Cardiac fibroblast (primary cell): Measurements from ENCODE around the gene CENPX.

Experiments used
- DNase-seq, 2 donors: peaks; one replicate each; pipeline versions ENCODE4 v3.0.0 to v3.0.0-alpha.2; 2010; ENCODE audit warnings: low read depth in 2 of 2
- H3K4me3 ChIP-seq, 2 donors: replicated peaks in 1 of 2; 1 replicate in 1 of 2; 2 replicates in 1 of 2; pipeline ENCODE4 v1.5.1; 2011; ENCODE audit warnings: low read depth in 2 of 2, low read length in 2 of 2, mild to moderate bottlenecking in 2 of 2, moderate library complexity in 1 of 2
- TF ChIP-seq, protein P1 (sequence below): IDR thresholded peaks from one replicate; pipeline ENCODE4 v1.5.1; 2011; ENCODE audit warnings: low read depth, mild to moderate bottlenecking, low read length, inconsistent platforms

CENPX gene

DNA sequence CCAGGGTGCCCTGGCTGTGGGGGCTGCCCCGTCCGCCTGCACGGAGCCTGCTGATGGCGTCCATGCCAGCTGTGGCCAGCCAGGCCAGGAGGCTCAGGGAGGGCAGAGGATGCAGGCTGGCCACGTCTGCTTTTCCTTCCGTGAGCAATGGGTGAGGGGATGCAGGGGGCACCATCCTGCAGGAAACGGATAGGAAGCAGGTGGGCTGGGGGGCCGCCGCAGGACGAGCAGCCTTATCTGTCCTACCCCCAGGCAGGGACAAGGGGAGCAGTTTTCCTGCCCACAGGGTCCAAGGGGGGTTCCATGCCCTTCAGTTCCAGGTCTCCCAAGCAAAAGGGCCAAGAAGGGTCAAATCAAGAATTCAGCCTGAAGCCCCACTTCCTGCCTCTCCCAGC is 36.2 kb upstream of the CENPX start:
- H3K4me3 ChIP-seq = no peak overlapping the region
- TF ChIP-seq, protein P1, sequence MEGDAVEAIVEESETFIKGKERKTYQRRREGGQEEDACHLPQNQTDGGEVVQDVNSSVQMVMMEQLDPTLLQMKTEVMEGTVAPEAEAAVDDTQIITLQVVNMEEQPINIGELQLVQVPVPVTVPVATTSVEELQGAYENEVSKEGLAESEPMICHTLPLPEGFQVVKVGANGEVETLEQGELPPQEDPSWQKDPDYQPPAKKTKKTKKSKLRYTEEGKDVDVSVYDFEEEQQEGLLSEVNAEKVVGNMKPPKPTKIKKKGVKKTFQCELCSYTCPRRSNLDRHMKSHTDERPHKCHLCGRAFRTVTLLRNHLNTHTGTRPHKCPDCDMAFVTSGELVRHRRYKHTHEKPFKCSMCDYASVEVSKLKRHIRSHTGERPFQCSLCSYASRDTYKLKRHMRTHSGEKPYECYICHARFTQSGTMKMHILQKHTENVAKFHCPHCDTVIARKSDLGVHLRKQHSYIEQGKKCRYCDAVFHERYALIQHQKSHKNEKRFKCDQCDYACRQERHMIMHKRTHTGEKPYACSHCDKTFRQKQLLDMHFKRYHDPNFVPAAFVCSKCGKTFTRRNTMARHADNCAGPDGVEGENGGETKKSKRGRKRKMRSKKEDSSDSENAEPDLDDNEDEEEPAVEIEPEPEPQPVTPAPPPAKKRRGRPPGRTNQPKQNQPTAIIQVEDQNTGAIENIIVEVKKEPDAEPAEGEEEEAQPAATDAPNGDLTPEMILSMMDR = no peak
- no peak for DNase-seq

DNA sequence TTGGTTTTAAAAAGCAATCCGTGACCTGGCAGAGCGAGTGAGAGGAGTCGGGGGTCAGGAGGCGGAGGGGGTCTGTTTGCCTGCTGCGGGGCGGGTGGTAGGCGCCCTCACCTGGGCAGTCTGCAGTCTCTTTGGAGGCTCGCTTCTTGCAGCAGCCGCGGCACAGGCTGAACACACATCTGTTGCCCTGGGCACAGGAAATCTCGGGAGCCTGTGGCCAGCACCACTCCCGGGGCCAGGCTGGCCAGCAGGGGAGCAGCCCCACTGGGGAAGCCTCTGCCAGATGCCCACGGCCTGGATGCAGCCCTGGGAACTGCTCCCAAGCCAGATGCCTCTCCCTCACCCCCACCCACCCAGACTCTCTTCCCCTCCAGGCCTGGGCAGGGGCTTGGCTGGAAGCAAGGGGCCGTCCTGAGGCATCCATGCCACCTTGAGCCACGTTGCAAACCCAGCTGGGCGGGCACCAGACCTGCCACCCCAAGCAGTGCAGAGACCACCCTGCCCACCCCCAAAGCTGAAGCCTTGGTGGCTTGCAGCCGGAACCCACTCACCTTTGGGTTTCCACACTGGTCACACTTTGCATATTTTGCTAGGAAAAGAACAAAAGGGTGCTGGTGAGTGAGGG is 35.7 kb upstream of the CENPX start:
- no peak for DNase-seq
- TF ChIP-seq, protein P1 = no peak
- no peak overlapping the region for H3K4me3 ChIP-seq

DNA sequence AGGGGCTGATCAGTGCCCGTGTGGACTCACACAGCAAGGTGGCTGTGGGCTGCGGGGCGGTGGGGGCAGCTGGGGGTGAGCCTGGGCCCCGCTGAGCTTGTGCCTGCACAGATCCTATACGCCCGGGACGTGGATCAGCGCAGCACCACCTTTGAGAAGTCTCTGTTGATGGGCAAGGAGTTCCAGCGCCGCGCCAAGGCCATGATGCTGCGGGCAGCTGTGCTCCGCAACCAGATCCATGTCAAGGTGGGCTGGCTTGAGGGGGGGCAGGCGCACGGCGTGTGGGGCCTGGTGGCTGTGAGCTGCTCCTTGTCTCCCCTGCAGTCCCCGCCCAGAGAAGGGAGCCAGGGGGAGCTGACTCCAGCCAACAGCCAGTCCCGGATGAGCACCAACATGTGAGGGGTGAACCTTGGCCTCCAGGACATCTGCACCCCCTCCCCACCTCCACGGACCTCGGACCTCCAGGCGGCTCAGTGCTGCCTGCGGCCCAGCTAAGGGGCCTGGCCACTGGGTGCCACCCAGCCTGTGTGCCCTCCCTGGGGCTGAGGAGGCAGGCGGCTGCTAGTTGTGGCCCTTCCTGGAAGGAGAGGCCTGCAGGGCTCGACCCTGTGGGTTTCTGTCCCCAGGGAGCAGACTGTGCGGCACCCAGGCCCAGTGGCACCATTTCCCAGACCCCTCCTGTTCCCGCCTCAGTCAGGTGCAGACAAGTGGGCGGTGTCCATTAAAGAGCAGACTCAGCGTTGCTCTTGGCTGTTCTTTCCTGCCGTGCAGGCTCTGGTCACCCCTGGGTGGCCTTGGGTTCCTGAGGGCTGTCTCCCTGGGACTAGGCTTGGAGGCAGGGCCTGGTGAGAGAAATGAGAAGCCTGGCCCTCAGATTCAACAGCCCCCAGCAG is 34.3 kb upstream of the CENPX start:
- TF ChIP-seq, protein P1 = no peak
- no peak overlapping the region for H3K4me3 ChIP-seq
- no peak for DNase-seq

DNA sequence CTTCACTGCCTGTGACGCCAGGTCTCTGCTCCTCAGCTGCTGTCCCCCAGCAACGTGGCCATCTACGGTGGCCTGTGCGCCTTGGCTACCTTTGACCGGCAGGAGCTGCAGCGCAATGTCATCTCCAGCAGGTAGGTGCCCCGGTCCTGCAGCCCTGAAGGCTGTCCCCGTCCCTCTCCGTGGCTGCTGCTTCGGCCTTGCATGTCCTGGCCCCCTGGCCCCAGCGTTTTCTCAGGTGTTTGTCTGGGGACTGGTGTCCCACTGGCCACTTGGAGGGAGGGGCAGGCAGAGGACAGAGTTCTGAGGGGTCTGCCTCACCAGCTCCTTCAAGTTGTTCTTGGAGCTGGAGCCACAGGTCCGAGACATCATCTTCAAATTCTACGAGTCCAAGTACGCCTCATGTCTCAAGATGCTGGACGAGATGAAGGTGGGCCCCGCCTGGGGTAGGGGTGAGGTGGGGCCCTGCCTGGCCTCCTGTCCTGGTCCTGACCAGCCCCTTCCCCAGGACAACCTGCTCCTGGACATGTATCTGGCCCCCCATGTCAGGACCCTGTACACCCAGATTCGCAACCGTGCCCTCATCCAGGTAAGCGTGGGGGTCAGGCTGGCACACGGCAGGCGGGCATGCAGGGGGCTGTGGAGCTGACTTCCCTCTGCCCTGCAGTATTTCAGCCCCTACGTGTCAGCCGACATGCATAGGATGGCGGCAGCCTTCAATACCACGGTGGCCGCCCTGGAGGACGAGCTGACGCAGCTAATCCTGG is 33.5 kb upstream of the CENPX start:
- no peak for DNase-seq
- no peak overlapping the region for H3K4me3 ChIP-seq
- TF ChIP-seq, protein P1 = no peak

DNA sequence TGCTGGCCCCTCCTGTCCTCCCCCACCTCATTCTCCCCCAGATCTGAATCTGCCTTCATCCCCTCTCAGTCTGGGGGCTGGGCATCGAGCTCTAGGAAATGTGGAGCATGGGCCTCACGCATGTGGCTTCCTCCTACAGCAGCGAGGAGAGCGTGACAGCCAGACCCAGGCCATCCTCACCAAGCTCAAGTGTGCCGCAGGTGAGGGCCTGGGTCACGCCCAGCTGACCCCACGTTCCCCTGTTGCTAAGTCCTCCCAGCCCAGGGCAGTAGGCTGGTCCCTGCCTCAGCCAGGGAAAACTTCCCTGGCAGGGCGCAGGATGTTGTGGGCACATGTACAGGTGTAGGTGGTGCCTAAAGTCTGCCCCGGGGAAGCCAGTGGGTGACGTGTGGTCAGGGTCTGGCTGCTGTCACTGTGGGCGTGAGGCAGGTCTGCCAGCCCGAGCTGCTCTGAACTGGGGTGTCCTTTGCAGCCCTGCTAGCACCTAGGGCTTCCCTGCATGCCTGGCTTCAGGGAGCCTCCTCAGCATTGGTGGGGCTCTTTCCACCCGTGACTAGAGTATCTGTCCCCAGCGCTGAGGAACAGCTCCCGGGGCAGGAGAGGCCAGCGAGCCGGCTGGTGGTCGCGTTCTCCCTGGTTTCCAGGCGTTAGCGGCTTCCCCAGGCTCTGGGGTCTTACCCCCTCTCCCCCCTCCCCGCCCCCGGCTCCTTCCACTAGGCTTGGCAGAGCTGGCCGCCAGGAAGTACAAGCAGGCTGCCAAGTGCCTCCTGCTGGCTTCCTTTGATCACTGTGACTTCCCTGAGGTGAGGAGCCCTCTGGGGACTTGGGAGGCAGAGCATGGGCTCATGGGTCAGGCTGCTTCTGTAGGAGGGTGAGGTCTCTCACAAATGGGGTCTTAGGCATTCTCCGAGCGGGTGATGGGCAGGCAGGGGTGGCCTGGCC is 32.6 kb upstream of the CENPX start:
- TF ChIP-seq, protein P1 = no peak
- no peak for DNase-seq
- no peak overlapping the region for H3K4me3 ChIP-seq
